A549 (cell line): Measurements from ENCODE around the gene RER1. TPM values are rescaled to one million over a fixed set of nuclear protein-coding genes. Genes with fewer than 3 reads are reported as not detected.
A peak's percentile ranks its signal among the peaks of the same experiment; 100 is the strongest.

Source experiments
- ATAC-seq, 2 experiments: fragments of 200-7000 bp in 1 of 2; fragments of >200 bp in 1 of 2; cut with Nextera tagmentation in 1 of 2; cut with Tn5 transposase in 1 of 2; 3 replicates each; pipeline versions ENCODE4 v1.8.0 to v1.9.1; 2018 to 2020; ENCODE audit warnings: mild to moderate bottlenecking in 1 of 2, moderate library complexity in 1 of 2
- CTCF ChIA-PET: fragments of 300-600 bp; sonication (Branson Sonifier 250); formaldehyde crosslinking; extraction: SDS; loops from one replicate; lab custom pipeline; 2021; ENCODE audit warnings: antibody characterized with exemption, inconsistent platforms; lab: Yijun Ruan, JAX
- POLR2A ChIA-PET: fragments of 350-600 bp; formaldehyde crosslinking; extraction: SDS; loops from one replicate; lab custom pipeline; 2021; ENCODE audit warnings: antibody characterized with exemption, inconsistent platforms; lab: Yijun Ruan, JAX
- DNase-seq, 2 experiments: peaks; one replicate each; pipeline versions ENCODE4 v3.0.0 to v3.0.0-alpha.2; 2011 to 2016; ENCODE audit warnings: low read depth in 1 of 2, low spot score in 1 of 2
- FAIRE-seq: peaks from 2 replicates; lab custom pipeline; 2011; peaks lifted over from hg19 to GRCh38; lab: Jason Lieb, UNC
- H3K27ac ChIP-seq, 2 experiments: fragments of >200 bp; sonication (Bioruptor Twin); formaldehyde crosslinking; 3 replicates each; pipeline ENCODE4 v1.5.1; 2016 to 2017
- H3K4me1 ChIP-seq: fragments of >200 bp; sonication (Bioruptor Twin); formaldehyde crosslinking; 3 replicates; pipeline ENCODE4 v1.6.1; 2016
- H3K4me2 ChIP-seq: fragments of >200 bp; sonication (Bioruptor Twin); formaldehyde crosslinking; 3 replicates; pipeline ENCODE4 v1.6.1; 2016
- H3K4me3 ChIP-seq: fragments of >200 bp; sonication (Bioruptor Twin); formaldehyde crosslinking; 3 replicates; pipeline ENCODE4 v1.5.1; 2016
- H3K9me3 ChIP-seq: fragments of >200 bp; sonication (Bioruptor Twin); formaldehyde crosslinking; 3 replicates; pipeline ENCODE4 v1.6.1; 2016
- CBX8 ChIP-seq: fragments of 200-600 bp; sonication (generic); IDR thresholded peaks from 2 replicates; pipeline ENCODE4 v1.6.1; 2016
- CHD4 ChIP-seq: fragments of 200-600 bp; sonication (generic); IDR thresholded peaks from 2 replicates; pipeline ENCODE4 v1.6.1; 2016; ENCODE audit warnings: antibody characterized with exemption, mild to moderate bottlenecking, borderline replicate concordance
- EHF ChIP-seq: fragments of 250-450 bp; sonication (Bioruptor Pico); IDR thresholded peaks from 2 replicates; pipeline ENCODE4 v1.5.0; 2020; ENCODE audit warnings: mild to moderate bottlenecking
- EP300 ChIP-seq, 2 experiments: fragments of >200 bp; sonication (Bioruptor Twin); formaldehyde crosslinking; IDR thresholded peaks; 2 replicates in 1 of 2; 3 replicates in 1 of 2; pipeline ENCODE4 v1.6.1; 2016 to 2017
- FOSB ChIP-seq: fragments of 250-450 bp; sonication (Bioruptor Pico); IDR thresholded peaks from 2 replicates; pipeline ENCODE4 v1.5.0; 2020; ENCODE audit warnings: mild to moderate bottlenecking, moderate library complexity
- FOXS1 ChIP-seq: fragments of 250-450 bp; sonication (Bioruptor Pico); IDR thresholded peaks from 2 replicates; pipeline ENCODE4 v1.5.0; 2020; ENCODE audit warnings: mild to moderate bottlenecking, moderate library complexity
- GATA3 ChIP-seq: IDR thresholded peaks from 2 replicates; pipeline ENCODE4 v1.6.1; 2012; ENCODE audit warnings: borderline replicate concordance
- HDAC2 ChIP-seq: fragments of 200-600 bp; sonication (generic); IDR thresholded peaks from 2 replicates; pipeline ENCODE4 v1.6.1; 2016
- HEYL ChIP-seq: fragments of 250-450 bp; sonication (Bioruptor Pico); IDR thresholded peaks from 2 replicates; pipeline ENCODE4 v1.8.0; 2021; ENCODE audit warnings: mild to moderate bottlenecking, moderate library complexity
- JUN ChIP-seq, 2 experiments: fragments of >200 bp; sonication (Bioruptor Twin); formaldehyde crosslinking; IDR thresholded peaks; 2 replicates in 1 of 2; 3 replicates in 1 of 2; pipeline ENCODE4 v1.6.1; 2016 to 2017
- JUNB ChIP-seq: fragments of >200 bp; sonication (Bioruptor Twin); formaldehyde crosslinking; IDR thresholded peaks from 2 replicates; pipeline ENCODE4 v1.6.1; 2016
- KDM5A ChIP-seq: fragments of 200-600 bp; sonication (generic); IDR thresholded peaks from 2 replicates; pipeline ENCODE4 v1.6.1; 2016; ENCODE audit warnings: antibody characterized with exemption, mild to moderate bottlenecking
- MYC ChIP-seq: IDR thresholded peaks from 2 replicates; pipeline ENCODE4 v1.6.1; 2012; ENCODE audit warnings: mild to moderate bottlenecking, inconsistent platforms, low read length, improper control_type of control experiment, borderline replicate concordance
- NR3C1 ChIP-seq: fragments of >200 bp; sonication (Bioruptor Twin); formaldehyde crosslinking; IDR thresholded peaks from 3 replicates; pipeline ENCODE4 v1.6.1; 2017
- POLR2AphosphoS2 ChIP-seq: conservative IDR thresholded peaks from 2 replicates; pipeline ENCODE4 v1.6.1; 2012; ENCODE audit warnings: low read length, improper control_type of control experiment, inconsistent platforms
- RFX5 ChIP-seq: fragments of 450-650 bp; IDR thresholded peaks from 2 replicates; pipeline ENCODE4 v1.7.1; 2014; ENCODE audit warnings: antibody characterized with exemption, mild to moderate bottlenecking, moderate library complexity
- RNF2 ChIP-seq: fragments of 200-600 bp; sonication (generic); IDR thresholded peaks from 2 replicates; pipeline ENCODE4 v1.6.1; 2016; ENCODE audit warnings: low read depth, mild to moderate bottlenecking, antibody characterized with exemption, moderate library complexity, borderline replicate concordance
- SMC3 ChIP-seq: fragments of >200 bp; sonication (Bioruptor Twin); formaldehyde crosslinking; IDR thresholded peaks from 3 replicates; pipeline ENCODE4 v1.6.1; 2018; ENCODE audit warnings: inconsistent platforms
- SREBF2 ChIP-seq: fragments of 450-650 bp; IDR thresholded peaks from 2 replicates; pipeline ENCODE4 v1.6.1; 2014; ENCODE audit warnings: mild to moderate bottlenecking, moderate library complexity
- TP53 ChIP-seq: fragments of 250-450 bp; sonication (Bioruptor Pico); IDR thresholded peaks from 2 replicates; pipeline ENCODE4 v1.5.0; 2021; ENCODE audit warnings: mild to moderate bottlenecking, moderate library complexity
- ZC3H11A ChIP-seq: fragments of 450-650 bp; IDR thresholded peaks from 2 replicates; pipeline ENCODE4 v1.6.1; 2014; ENCODE audit warnings: antibody characterized with exemption, mild to moderate bottlenecking
- WGBS: methylation state at CpG from one replicate; pipeline ENCODE4 v1.1.6; 2017; ENCODE audit errors: missing lambda C conversion rate; 5-methylcytosine and 5-hydroxymethylcytosine counted together
- polyA plus RNA-seq, 4 experiments: library from polyadenylated mRNA; depleted of rRNA in 3 of 4; stranded (reverse); fragments of >200 nt; fragmentation: RNase III in 1 of 4; extraction: RNeasy Plus Mini Kit Qiagen cat#74134 plus additional on column Dnase treatment in 1 of 4; gene quantifications; 2 replicates in 3 of 4; 3 replicates in 1 of 4; pipeline ENCODE4 v1.2.3, GENCODE V29; 2011 to 2017
- TF ChIP-seq, protein P1 (sequence below): fragments of >200 bp; sonication (Bioruptor Twin); formaldehyde crosslinking; IDR thresholded peaks from 2 replicates; pipeline ENCODE4 v1.6.1; 2016
- TF ChIP-seq, protein P2 (sequence below): fragments of 450-650 bp; IDR thresholded peaks from 2 replicates; pipeline ENCODE4 v1.6.1; 2014; ENCODE audit warnings: antibody characterized with exemption
- TF ChIP-seq, protein P3 (sequence below): fragments of 150-350 bp; IDR thresholded peaks from 2 replicates; pipeline ENCODE4 v1.6.1; 2014; ENCODE audit warnings: low read depth, mild to moderate bottlenecking, low read length
- TF ChIP-seq, protein P4 (sequence below): IDR thresholded peaks from 2 replicates; pipeline ENCODE4 v1.6.1; 2012
- TF ChIP-seq, protein P5 (sequence below): IDR thresholded peaks from 2 replicates; pipeline ENCODE4 v1.6.1; 2012; ENCODE audit warnings: low read depth, borderline replicate concordance
- TF ChIP-seq, protein P6 (sequence below): fragments of 250-450 bp; sonication (Bioruptor Pico); IDR thresholded peaks from 2 replicates; pipeline ENCODE4 v1.5.0; 2020; ENCODE audit warnings: low read depth, mild to moderate bottlenecking, moderate library complexity

Gene RER1
- polyA plus RNA-seq, 2 of the 4 experiments (the other 2 are of a cell fraction), result 72.3 to 213 TPM

DNA sequence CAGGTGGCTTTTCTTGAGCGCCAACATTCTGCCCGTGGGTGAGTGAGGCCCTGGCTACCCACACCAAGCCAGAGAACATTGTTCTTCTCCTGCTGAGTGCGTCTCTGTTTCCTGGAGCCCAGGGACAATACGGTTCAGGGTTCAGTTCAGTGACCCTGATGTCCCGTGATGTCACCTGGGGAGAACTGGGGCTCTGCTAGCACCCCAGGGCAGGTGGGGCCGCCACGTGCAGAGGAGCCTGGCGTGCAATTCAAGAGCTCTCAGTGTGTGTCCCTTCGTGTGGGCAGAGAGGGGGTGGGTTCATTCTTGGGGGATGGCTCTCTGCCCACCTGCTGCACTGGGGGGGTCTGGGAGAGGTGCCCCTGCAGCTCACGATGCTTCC lies 38.9 kb downstream of the RER1 start:
- H3K4me3 ChIP-seq, result no peak overlapping the region
- ATAC-seq (no peak), FAIRE-seq (no peak), DNase-seq (no peak)
- peaks cover 5% of the 10 kb centered on the region; the same call in 1 of the 3 replicates for H3K9me3 ChIP-seq
- POLR2A ChIA-PET, result no interaction called here
- 68% methylated on average over 3 of the region's 10 CpGs for WGBS
- no peaks in the 10 kb centered on the region for H3K4me1 ChIP-seq
- CTCF ChIA-PET, result interaction anchor here (1.0 to 1.5 kb wide), 4 partner anchors 12 to 357 kb away, joined by 3 to 4 read pairs (median 4); no protein-coding TSS in a partner anchor
- H3K4me2 ChIP-seq, result no peak overlapping the region
- H3K27ac ChIP-seq, result no peak overlapping the region
- TF ChIP-seq JUN (IDR thresholded peaks at IDR 0.05) (no peak), FOXS1 (CRISPR knock-in tag) (no peak), NR3C1 (no peak)

DNA sequence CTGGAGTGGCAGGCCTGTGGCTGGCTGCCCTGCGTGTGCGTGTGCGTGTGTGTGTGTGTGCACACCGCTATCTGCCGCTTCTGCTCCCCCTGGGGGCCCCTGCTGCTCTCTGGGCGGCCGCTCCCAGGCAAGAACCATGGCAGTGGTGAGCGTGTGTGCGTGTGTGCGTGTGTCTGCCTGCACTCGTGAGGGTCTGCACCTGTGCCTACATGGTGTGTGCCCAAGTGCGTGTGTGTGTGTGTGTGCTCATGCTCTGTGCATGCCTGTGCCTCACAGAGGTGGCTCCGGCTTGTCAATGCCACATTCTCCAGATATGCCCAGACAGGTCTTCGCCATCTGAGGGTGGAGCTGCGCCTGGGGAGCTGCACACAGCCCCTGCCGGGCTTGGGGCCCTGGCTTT lies 39.5 kb downstream of the RER1 start:
- H3K4me2 ChIP-seq, result no peak overlapping the region
- peaks cover 5% of the 10 kb centered on the region; the same call in 1 of the 3 replicates for H3K9me3 ChIP-seq
- ChIA-PET POLR2A (no interaction called here), CTCF (interaction anchor here (1.1 to 1.5 kb wide), 2 partner anchors 15 to 356 kb away, joined by 3 to 4 read pairs; no protein-coding TSS in a partner anchor)
- no peak overlapping the region for H3K27ac ChIP-seq
- DNase-seq (no peak), FAIRE-seq (no peak), ATAC-seq (no peak)
- WGBS, result 89% methylated on average over 6 of the region's 16 CpGs
- TF ChIP-seq SREBF2, result no peak
- TF ChIP-seq, protein P1, sequence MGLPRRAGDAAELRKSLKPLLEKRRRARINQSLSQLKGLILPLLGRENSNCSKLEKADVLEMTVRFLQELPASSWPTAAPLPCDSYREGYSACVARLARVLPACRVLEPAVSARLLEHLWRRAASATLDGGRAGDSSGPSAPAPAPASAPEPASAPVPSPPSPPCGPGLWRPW, result no peak
- TF ChIP-seq, protein P2, sequence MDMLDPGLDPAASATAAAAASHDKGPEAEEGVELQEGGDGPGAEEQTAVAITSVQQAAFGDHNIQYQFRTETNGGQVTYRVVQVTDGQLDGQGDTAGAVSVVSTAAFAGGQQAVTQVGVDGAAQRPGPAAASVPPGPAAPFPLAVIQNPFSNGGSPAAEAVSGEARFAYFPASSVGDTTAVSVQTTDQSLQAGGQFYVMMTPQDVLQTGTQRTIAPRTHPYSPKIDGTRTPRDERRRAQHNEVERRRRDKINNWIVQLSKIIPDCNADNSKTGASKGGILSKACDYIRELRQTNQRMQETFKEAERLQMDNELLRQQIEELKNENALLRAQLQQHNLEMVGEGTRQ, result no peak
- no peak for TF ChIP-seq EHF (CRISPR knock-in tag)
- no peak for TF ChIP-seq FOSB
- no peak for TF ChIP-seq CHD4
- no peak for TF ChIP-seq SMC3
- TF ChIP-seq, protein P3, sequence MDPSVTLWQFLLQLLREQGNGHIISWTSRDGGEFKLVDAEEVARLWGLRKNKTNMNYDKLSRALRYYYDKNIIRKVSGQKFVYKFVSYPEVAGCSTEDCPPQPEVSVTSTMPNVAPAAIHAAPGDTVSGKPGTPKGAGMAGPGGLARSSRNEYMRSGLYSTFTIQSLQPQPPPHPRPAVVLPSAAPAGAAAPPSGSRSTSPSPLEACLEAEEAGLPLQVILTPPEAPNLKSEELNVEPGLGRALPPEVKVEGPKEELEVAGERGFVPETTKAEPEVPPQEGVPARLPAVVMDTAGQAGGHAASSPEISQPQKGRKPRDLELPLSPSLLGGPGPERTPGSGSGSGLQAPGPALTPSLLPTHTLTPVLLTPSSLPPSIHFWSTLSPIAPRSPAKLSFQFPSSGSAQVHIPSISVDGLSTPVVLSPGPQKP, result no peak
- no peak for TF ChIP-seq KDM5A
- no peak for TF ChIP-seq CBX8
- H3K4me3 ChIP-seq, result no peak overlapping the region
- no peaks in the 10 kb centered on the region for H3K4me1 ChIP-seq

DNA sequence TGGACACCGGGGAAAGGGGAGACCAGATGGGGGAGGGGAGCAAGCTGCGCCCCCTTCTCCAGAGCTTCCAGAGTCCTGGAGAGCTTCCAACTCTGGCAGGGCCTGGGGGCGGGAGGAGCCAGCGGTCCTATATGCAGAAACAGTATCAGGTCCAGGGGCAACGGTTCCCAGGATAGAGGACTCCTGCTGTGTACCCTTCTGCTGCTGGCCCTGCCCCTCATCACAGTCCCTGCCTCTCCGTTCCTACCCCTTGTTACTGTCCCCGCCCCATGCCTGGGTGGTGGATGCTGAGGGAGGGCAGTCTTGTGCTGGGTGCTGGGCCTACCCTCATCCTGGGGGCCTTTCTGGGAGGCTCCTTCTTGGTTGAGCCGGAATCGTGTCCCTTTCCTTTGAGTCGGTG lies 39.9 kb downstream of the RER1 start:
- POLR2A ChIA-PET, result no interaction called here
- DNase-seq (no peak), ATAC-seq (no peak), FAIRE-seq (no peak)
- H3K4me3 ChIP-seq, result no peak overlapping the region
- H3K27ac ChIP-seq, result no peak overlapping the region
- H3K4me1 ChIP-seq, result no peaks in the 10 kb centered on the region
- WGBS, result 40% methylated on average over 4 of the region's 10 CpGs
- CTCF ChIA-PET, result interaction anchor here (1.1 to 1.7 kb wide), 3 partner anchors 17 to 356 kb away, joined by 4 to 5 read pairs (median 4); no protein-coding TSS in a partner anchor
- TF ChIP-seq RNF2 (no peak), MYC (no peak), HEYL (CRISPR knock-in tag) (no peak), TP53 (no peak)
- no peak overlapping the region for H3K4me2 ChIP-seq
- H3K9me3 ChIP-seq, result peaks cover 5% of the 10 kb centered on the region; the same call in 1 of the 3 replicates

DNA sequence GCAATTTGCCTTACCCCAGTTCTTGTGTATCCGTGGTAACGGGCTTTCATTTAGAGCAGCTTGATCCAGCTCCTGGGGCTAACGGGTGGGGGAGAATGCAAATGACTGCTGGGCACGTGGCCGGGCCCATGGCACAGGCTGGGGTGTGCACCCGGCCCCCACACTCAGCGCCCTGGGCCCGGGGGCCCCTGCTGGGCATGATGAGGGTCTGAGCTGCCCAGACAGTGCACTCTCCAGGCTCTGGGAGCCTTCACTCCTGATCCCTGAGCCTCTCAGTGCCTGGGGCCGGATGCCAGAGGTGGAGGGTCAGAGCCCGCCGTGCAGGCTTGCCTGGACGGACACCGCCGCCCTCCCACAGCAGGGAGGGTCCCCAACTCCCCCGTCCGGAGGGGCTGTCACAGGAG lies 40.8 kb downstream of the RER1 start:
- no peak overlapping the region for H3K4me2 ChIP-seq
- peaks cover 5% of the 10 kb centered on the region; the same call in 1 of the 3 replicates for H3K9me3 ChIP-seq
- ChIA-PET CTCF (interaction anchor here (0.9 to 1.7 kb wide), 3 partner anchors 11 to 115 kb away, joined by 3 to 5 read pairs (median 4); no protein-coding TSS in a partner anchor), POLR2A (no interaction called here)
- ATAC-seq, result 0 out of 6 replicates have a peak, but pooled peaks of 1 of the 2 experiments have one; percentile 10
- H3K27ac ChIP-seq, result no peak overlapping the region
- FAIRE-seq, result no peak
- DNase-seq, result no peak
- no peak overlapping the region for H3K4me3 ChIP-seq
- no CpG with 5 or more reads among the region's 16 CpGs for WGBS
- no peaks in the 10 kb centered on the region for H3K4me1 ChIP-seq
- TF ChIP-seq, protein P3, result no peak
- TF ChIP-seq GATA3 (no peak), HDAC2 (no peak), CBX8 (no peak), JUNB (no peak), ZC3H11A (no peak), RFX5 (no peak), SMC3 (no peak), NR3C1 (no peak), EP300 (IDR thresholded peaks at IDR 0.05) (no peak), POLR2AphosphoS2 (no peak)
- TF ChIP-seq, protein P4, sequence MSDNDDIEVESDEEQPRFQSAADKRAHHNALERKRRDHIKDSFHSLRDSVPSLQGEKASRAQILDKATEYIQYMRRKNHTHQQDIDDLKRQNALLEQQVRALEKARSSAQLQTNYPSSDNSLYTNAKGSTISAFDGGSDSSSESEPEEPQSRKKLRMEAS, result no peak
- TF ChIP-seq, protein P5, sequence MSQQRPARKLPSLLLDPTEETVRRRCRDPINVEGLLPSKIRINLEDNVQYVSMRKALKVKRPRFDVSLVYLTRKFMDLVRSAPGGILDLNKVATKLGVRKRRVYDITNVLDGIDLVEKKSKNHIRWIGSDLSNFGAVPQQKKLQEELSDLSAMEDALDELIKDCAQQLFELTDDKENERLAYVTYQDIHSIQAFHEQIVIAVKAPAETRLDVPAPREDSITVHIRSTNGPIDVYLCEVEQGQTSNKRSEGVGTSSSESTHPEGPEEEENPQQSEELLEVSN, result no peak
- TF ChIP-seq, protein P6, sequence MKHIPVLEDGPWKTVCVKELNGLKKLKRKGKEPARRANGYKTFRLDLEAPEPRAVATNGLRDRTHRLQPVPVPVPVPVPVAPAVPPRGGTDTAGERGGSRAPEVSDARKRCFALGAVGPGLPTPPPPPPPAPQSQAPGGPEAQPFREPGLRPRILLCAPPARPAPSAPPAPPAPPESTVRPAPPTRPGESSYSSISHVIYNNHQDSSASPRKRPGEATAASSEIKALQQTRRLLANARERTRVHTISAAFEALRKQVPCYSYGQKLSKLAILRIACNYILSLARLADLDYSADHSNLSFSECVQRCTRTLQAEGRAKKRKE (CRISPR knock-in tag), result no peak
